Measurements from ENCODE around the gene BTBD19. TPM values are rescaled to one million over a fixed set of nuclear protein-coding genes. Genes with fewer than 3 reads are reported as not detected.

BTBD19 gene, protein sequence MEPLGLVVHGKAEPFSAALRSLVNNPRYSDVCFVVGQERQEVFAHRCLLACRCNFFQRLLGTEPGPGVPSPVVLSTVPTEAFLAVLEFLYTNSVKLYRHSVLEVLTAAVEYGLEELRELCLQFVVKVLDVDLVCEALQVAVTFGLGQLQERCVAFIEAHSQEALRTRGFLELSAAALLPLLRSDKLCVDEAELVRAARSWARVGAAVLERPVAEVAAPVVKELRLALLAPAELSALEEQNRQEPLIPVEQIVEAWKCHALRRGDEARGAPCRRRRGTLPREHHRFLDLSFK
- 2.2 to 3.9 TPM (median 2.9 TPM) in 3 replicates for polyA plus RNA-seq
- polyA plus RNA-seq (2011; ENCODE audit: low read depth): 4.7 TPM
- 0.47 and 0.50 TPM in 2 replicates for polyA plus RNA-seq (2011; cell fraction: cytosol; rRNA removed)
- 19.0 and 20.5 TPM in 2 replicates for polyA plus RNA-seq (2011; cell fraction: nucleus; rRNA removed)
- polyA plus RNA-seq (2012; ENCODE audit: low replicate concordance): 1.7 and 4.0 TPM in 2 replicates
- polyA minus RNA-seq: 1.1 to 2.5 TPM (median 2.2 TPM) in 3 replicates
- not detected for polyA minus RNA-seq (2011; cell fraction: cytosol; rRNA and poly(A)+ RNA removed)
- polyA minus RNA-seq (2011; cell fraction: nucleus; rRNA and poly(A)+ RNA removed): 5.1 and 5.5 TPM in 2 replicates

DNA sequence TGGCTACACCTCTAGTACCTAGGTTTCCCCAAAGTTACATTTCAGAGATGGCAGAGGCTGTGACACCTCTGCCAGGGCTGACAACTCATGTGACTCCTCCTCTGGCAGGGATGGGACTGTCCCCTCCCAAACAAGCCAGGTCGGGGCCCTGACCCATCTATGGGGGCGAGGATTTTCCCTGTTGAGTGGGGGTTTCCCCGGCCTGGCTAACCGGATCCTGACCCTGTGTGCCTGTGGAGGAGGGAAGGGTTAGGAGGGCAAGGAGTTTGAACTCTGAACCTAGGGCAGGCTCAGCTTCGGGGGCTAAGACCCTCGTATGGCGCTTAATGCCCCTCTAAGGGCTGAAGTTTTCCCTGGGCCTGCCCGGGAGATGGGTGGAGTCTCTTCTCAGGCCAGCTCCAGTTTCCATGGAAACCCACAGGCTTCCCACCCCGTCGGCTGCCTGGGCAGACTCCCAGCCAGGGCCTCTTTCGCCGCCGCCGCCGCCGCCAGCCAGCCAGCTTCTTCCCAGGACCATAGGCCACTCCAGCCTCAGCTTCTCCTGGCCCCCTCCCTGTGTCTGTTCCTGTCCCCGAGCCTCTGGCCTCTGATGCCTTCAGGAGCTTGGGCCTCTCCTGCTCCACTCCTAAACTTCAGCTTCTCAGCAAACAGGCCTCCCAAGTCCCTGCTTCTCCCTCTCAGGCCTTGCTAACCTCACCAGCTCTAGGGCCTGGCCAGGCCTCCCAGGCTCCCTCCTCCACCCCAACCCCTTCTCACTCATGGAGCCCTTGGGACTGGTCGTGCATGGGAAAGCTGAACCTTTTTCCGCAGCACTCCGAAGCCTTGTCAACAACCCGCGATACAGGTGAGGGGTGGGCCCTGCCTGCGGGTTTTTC, at the start of gene BTBD19:
Gene BTBD19 (plus strand): TSS at position 461 of the 875 bp plus-strand sequence. CDS start 298 bp downstream, at position 759.
- Histone ChIP-seq H3K4me3 (ENCODE audit: control insufficient read depth in 2 of 3, extremely low read depth in 1 of 3, insufficient read depth in 2 of 3, low read depth in 1 of 3, low read length in 3 of 3) (peak within 1 kb of the TSS in 2 of 3 experiments; percentile 36 to 43), H3K9ac (ENCODE audit: control insufficient read depth, extremely low read depth, insufficient read depth, low read length) (peak within 1 kb of the TSS; percentile 78), H3K4me2 (ENCODE audit: control insufficient read depth, extremely low read depth, insufficient read depth, low read depth, low read length) (peak within 1 kb of the TSS; percentile 81), H3K9me1 (ENCODE audit: control insufficient read depth, extremely low read depth, insufficient read depth, low read length) (no peaks in the 10 kb centered on the region), H3K9me3 (ENCODE audit: control insufficient read depth, low read depth, low read length) (no peaks in the 10 kb centered on the region), H3K4me1 (ENCODE audit: control insufficient read depth, extremely low read depth, insufficient read depth, low read length) (peaks cover 53% of the 10 kb centered on the region), H3K36me3 (ENCODE audit: control insufficient read depth in 2 of 2, extremely low read depth in 1 of 2, insufficient read depth in 2 of 2, low read length in 2 of 2) (peaks cover 20 to 52% of the 10 kb centered on the region in 2 experiments), H4K20me1 (ENCODE audit: control insufficient read depth, extremely low read depth, insufficient read depth, low read length) (no peaks in the 10 kb centered on the region), H3K27me3 (ENCODE audit: control insufficient read depth, extremely low read depth, insufficient read depth, low read length) (no peaks in the 10 kb centered on the region), H2AFZ (ENCODE audit: control insufficient read depth, low read length) (no peak within 1 kb of the TSS), H3K27ac (ENCODE audit: control insufficient read depth, insufficient read depth, low read length) (peak within 1 kb of the TSS; percentile 95), H3K79me2 (ENCODE audit: control insufficient read depth, insufficient read depth, low read length) (peaks cover 12% of the 10 kb centered on the region)
- no peak for FAIRE-seq
- TF ChIP-seq, protein P1, sequence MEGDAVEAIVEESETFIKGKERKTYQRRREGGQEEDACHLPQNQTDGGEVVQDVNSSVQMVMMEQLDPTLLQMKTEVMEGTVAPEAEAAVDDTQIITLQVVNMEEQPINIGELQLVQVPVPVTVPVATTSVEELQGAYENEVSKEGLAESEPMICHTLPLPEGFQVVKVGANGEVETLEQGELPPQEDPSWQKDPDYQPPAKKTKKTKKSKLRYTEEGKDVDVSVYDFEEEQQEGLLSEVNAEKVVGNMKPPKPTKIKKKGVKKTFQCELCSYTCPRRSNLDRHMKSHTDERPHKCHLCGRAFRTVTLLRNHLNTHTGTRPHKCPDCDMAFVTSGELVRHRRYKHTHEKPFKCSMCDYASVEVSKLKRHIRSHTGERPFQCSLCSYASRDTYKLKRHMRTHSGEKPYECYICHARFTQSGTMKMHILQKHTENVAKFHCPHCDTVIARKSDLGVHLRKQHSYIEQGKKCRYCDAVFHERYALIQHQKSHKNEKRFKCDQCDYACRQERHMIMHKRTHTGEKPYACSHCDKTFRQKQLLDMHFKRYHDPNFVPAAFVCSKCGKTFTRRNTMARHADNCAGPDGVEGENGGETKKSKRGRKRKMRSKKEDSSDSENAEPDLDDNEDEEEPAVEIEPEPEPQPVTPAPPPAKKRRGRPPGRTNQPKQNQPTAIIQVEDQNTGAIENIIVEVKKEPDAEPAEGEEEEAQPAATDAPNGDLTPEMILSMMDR (optimal IDR thresholded peaks at IDR 0.05 in 1 of 3, IDR thresholded peaks at IDR 0.05 in 1 of 3, conservative IDR thresholded peaks at IDR 0.05 in 1 of 3; ENCODE audit: extremely low read depth in 1 of 3, insufficient read depth in 2 of 3, low read length in 3 of 3): no peak
- no peak for TF ChIP-seq EZH2 (IDR thresholded peaks at IDR 0.05; ENCODE audit: low read length)
- dilution Hi-C loops (cut with MboI; ENCODE audit: extremely low pct_ligation_motif_present, low sequenced_read_pairs): no loop called here
- DNase-seq (ENCODE audit: low read depth, low spot score): no peak

DNA sequence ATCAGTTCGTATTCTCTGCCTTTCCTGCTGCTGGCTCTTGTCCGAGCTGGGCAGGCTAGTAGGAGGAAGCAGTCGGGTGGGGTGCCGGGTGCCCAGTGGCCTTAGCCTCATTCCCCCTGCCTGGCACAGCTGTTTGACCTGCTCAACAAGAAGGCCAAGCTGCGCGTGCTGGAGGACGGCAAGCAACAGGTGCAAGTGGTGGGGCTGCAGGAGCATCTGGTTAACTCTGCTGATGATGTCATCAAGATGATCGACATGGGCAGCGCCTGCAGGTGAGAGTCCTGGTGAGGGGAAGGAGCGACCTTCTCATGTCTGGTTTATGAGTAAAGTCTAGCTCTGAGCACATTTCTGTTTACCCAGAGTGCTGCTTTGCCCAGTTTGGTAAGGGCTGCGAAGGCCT, 49.2 kb upstream of the BTBD19 start:
- Histone ChIP-seq H3K36me3 (ENCODE audit: control insufficient read depth in 2 of 2, extremely low read depth in 1 of 2, insufficient read depth in 2 of 2, low read length in 2 of 2) (peaks cover 4 to 47% of the 10 kb centered on the region in 2 experiments), H3K27ac (ENCODE audit: control insufficient read depth, insufficient read depth, low read length) (no peak overlapping the region), H3K4me1 (ENCODE audit: control insufficient read depth, extremely low read depth, insufficient read depth, low read length) (no peaks in the 10 kb centered on the region), H4K20me1 (ENCODE audit: control insufficient read depth, extremely low read depth, insufficient read depth, low read length) (no peaks in the 10 kb centered on the region), H3K4me2 (ENCODE audit: control insufficient read depth, extremely low read depth, insufficient read depth, low read depth, low read length) (no peak overlapping the region), H3K9me3 (ENCODE audit: control insufficient read depth, low read depth, low read length) (no peaks in the 10 kb centered on the region), H3K9me1 (ENCODE audit: control insufficient read depth, extremely low read depth, insufficient read depth, low read length) (no peaks in the 10 kb centered on the region), H3K79me2 (ENCODE audit: control insufficient read depth, insufficient read depth, low read length) (no peaks in the 10 kb centered on the region), H2AFZ (ENCODE audit: control insufficient read depth, low read length) (no peak overlapping the region), H3K4me3 (ENCODE audit: control insufficient read depth in 2 of 3, extremely low read depth in 1 of 3, insufficient read depth in 2 of 3, low read depth in 1 of 3, low read length in 3 of 3) (no peak overlapping the region), H3K9ac (ENCODE audit: control insufficient read depth, extremely low read depth, insufficient read depth, low read length) (no peak overlapping the region), H3K27me3 (ENCODE audit: control insufficient read depth, extremely low read depth, insufficient read depth, low read length) (no peaks in the 10 kb centered on the region)
- no peak for TF ChIP-seq EZH2 (IDR thresholded peaks at IDR 0.05; ENCODE audit: low read length)
- TF ChIP-seq, protein P1 (optimal IDR thresholded peaks at IDR 0.05 in 1 of 3, IDR thresholded peaks at IDR 0.05 in 1 of 3, conservative IDR thresholded peaks at IDR 0.05 in 1 of 3; ENCODE audit: extremely low read depth in 1 of 3, insufficient read depth in 2 of 3, low read length in 3 of 3): no peak
- no peak for DNase-seq (ENCODE audit: low read depth, low spot score)
- dilution Hi-C loops (cut with MboI; ENCODE audit: extremely low pct_ligation_motif_present, low sequenced_read_pairs): no loop called here
- no peak for FAIRE-seq
